ENCODE data around the gene ITGA3. TPM values are rescaled to one million over a fixed set of nuclear protein-coding genes. Genes with fewer than 3 reads are reported as not detected.

The ITGA3 gene
- total RNA-seq, 2 experiments from 2014 or later = 7.9 to 8.7 TPM

- peaks cover 2% of the 10 kb centered on the region for H3K36me3 Mint-ChIP-seq (ENCODE audit: low read depth)
- POLR2A ChIA-PET = no interaction called here
Measured at GRCh38 chr17:50097926-50098325, 42.0 kb downstream of the ITGA3 start.

GRCh38 chr17:50098583-50098982, 42.7 kb downstream of the ITGA3 start:
- Mint-ChIP-seq H3K27me3 (ENCODE audit: low read depth) (no peaks in the 10 kb centered on the region), H3K4me3 (no peak overlapping the region), H3K27ac (no peak overlapping the region), H3K9me3 (ENCODE audit: insufficient read depth) (no peaks in the 10 kb centered on the region), H3K36me3 (ENCODE audit: low read depth) (peaks cover 2% of the 10 kb centered on the region), H3K4me1 (ENCODE audit: low read depth) (peaks cover 34% of the 10 kb centered on the region)
- ATAC-seq (no peak), DNase-seq (no peak)
- CTCF ChIA-PET = interaction anchor here (1.3 to 11.0 kb wide), 3 partner anchors 11 to 101 kb away, joined by 4 to 115 read pairs (median 24); no protein-coding TSS in a partner anchor
- POLR2A ChIA-PET = no interaction called here

More at GRCh38 chr17:50097926-50098325, 42.0 kb downstream of the ITGA3 start:
- no peaks in the 10 kb centered on the region for H3K9me3 Mint-ChIP-seq (ENCODE audit: insufficient read depth)
- H3K4me1 Mint-ChIP-seq (ENCODE audit: low read depth) = peaks cover 34% of the 10 kb centered on the region
- H3K27ac Mint-ChIP-seq = peak overlapping the region; percentile 16
- H3K27me3 Mint-ChIP-seq (ENCODE audit: low read depth) = peaks cover 2% of the 10 kb centered on the region
- DNase-seq = no peak
- no peak for ATAC-seq
- CTCF ChIA-PET = interaction anchor here (1.0 to 11.0 kb wide), 5 partner anchors 11 to 102 kb away, joined by 3 to 115 read pairs (median 4); no protein-coding TSS in a partner anchor
- no peak overlapping the region for H3K4me3 Mint-ChIP-seq

GRCh38 chr17:50099003-50099402, 43.1 kb downstream of the ITGA3 start:
- ChIA-PET POLR2A (no interaction called here), CTCF (interaction anchor here (11.0 kb wide), 1 partner anchor 16 kb away, joined by 115 read pairs; no protein-coding TSS in a partner anchor)
- H3K27me3 Mint-ChIP-seq (ENCODE audit: low read depth) = no peaks in the 10 kb centered on the region
- peaks cover 33% of the 10 kb centered on the region for H3K4me1 Mint-ChIP-seq (ENCODE audit: low read depth)
- no peak for ATAC-seq
- no peak for DNase-seq
- H3K4me3 Mint-ChIP-seq = no peak overlapping the region
- peaks cover 2% of the 10 kb centered on the region for H3K36me3 Mint-ChIP-seq (ENCODE audit: low read depth)
- H3K9me3 Mint-ChIP-seq (ENCODE audit: insufficient read depth) = no peaks in the 10 kb centered on the region
- no peak overlapping the region for H3K27ac Mint-ChIP-seq

GRCh38 chr17:50100480-50100883, 44.6 kb downstream of the ITGA3 start:
- ATAC-seq = no peak
- H3K27me3 Mint-ChIP-seq (ENCODE audit: low read depth) = no peaks in the 10 kb centered on the region
- peaks cover 2% of the 10 kb centered on the region for H3K36me3 Mint-ChIP-seq (ENCODE audit: low read depth)
- peaks cover 19% of the 10 kb centered on the region for H3K4me1 Mint-ChIP-seq (ENCODE audit: low read depth)
- ChIA-PET CTCF (interaction anchor here (0.8 to 11.0 kb wide), 3 partner anchors 15 to 148 kb away, joined by 3 to 115 read pairs (median 3); no protein-coding TSS in a partner anchor), POLR2A (no interaction called here)
- no peak overlapping the region for H3K27ac Mint-ChIP-seq
- no peaks in the 10 kb centered on the region for H3K9me3 Mint-ChIP-seq (ENCODE audit: insufficient read depth)
- H3K4me3 Mint-ChIP-seq = no peak overlapping the region
- no peak for DNase-seq

- no peaks in the 10 kb centered on the region for H3K9me3 Mint-ChIP-seq (ENCODE audit: insufficient read depth)
- no peak overlapping the region for H3K4me3 Mint-ChIP-seq
- DNase-seq (no peak), ATAC-seq (no peak)
- H3K27ac Mint-ChIP-seq = no peak overlapping the region
- peaks cover 14% of the 10 kb centered on the region for H3K4me1 Mint-ChIP-seq (ENCODE audit: low read depth)
- POLR2A ChIA-PET = no interaction called here
- H3K27me3 Mint-ChIP-seq (ENCODE audit: low read depth) = no peaks in the 10 kb centered on the region
- peaks cover 2% of the 10 kb centered on the region for H3K36me3 Mint-ChIP-seq (ENCODE audit: low read depth)
- CTCF ChIA-PET = interaction anchor here (1.2 to 11.0 kb wide), 2 partner anchors 14 to 69 kb away, joined by 3 to 115 read pairs; no protein-coding TSS in a partner anchor
Measured at GRCh38 chr17:50100921-50101345, 45.0 kb downstream of the ITGA3 start.

- POLR2A ChIA-PET = no interaction called here
- Mint-ChIP-seq H3K4me1 (ENCODE audit: low read depth) (peaks cover 10% of the 10 kb centered on the region), H3K4me3 (no peak overlapping the region)
Measured at GRCh38 chr17:50101346-50102163, 45.6 kb downstream of the ITGA3 start.

GRCh38 chr17:50102164-50102991, 46.5 kb downstream of the ITGA3 start:
- peaks cover 10% of the 10 kb centered on the region for H3K4me1 Mint-ChIP-seq (ENCODE audit: low read depth)
- DNase-seq (no peak), ATAC-seq (no peak)
- no peak overlapping the region for H3K27ac Mint-ChIP-seq
- peaks cover 2% of the 10 kb centered on the region for H3K36me3 Mint-ChIP-seq (ENCODE audit: low read depth)
- no peak overlapping the region for H3K4me3 Mint-ChIP-seq
- no peaks in the 10 kb centered on the region for H3K27me3 Mint-ChIP-seq (ENCODE audit: low read depth)
- POLR2A ChIA-PET = no interaction called here
- H3K9me3 Mint-ChIP-seq (ENCODE audit: insufficient read depth) = no peaks in the 10 kb centered on the region
- CTCF ChIA-PET = interaction anchor here (1.0 to 3.6 kb wide), 3 partner anchors 8 to 16 kb away, joined by 3 to 24 read pairs (median 3); partner anchors contain the start of gene PDK2

More at GRCh38 chr17:50101346-50102163, 45.6 kb downstream of the ITGA3 start:
- CTCF ChIA-PET = interaction anchor here (1.2 to 1.4 kb wide), 2 partner anchors 15 to 68 kb away, joined by 3 read pairs; no protein-coding TSS in a partner anchor
- ATAC-seq = no peak
- Mint-ChIP-seq H3K27ac (no peak overlapping the region), H3K27me3 (ENCODE audit: low read depth) (no peaks in the 10 kb centered on the region), H3K9me3 (ENCODE audit: insufficient read depth) (no peaks in the 10 kb centered on the region), H3K36me3 (ENCODE audit: low read depth) (peaks cover 2% of the 10 kb centered on the region)
- no peak for DNase-seq

GRCh38 chr17:50103252-50103651, 47.3 kb downstream of the ITGA3 start:
- Mint-ChIP-seq H3K4me3 (no peak overlapping the region), H3K9me3 (ENCODE audit: insufficient read depth) (no peaks in the 10 kb centered on the region), H3K27me3 (ENCODE audit: low read depth) (no peaks in the 10 kb centered on the region), H3K27ac (no peak overlapping the region), H3K36me3 (ENCODE audit: low read depth) (peaks cover 2% of the 10 kb centered on the region), H3K4me1 (ENCODE audit: low read depth) (peaks cover 10% of the 10 kb centered on the region)
- DNase-seq (no peak), ATAC-seq (no peak)
- POLR2A ChIA-PET = no interaction called here
- CTCF ChIA-PET = interaction anchor here (1.0 to 3.6 kb wide), 2 partner anchors 9 to 11 kb away, joined by 3 to 24 read pairs; partner anchors contain the start of gene PDK2

- peaks cover 10% of the 10 kb centered on the region for H3K4me1 Mint-ChIP-seq (ENCODE audit: low read depth)
- DNase-seq (no peak), ATAC-seq (no peak)
- no peak overlapping the region for H3K4me3 Mint-ChIP-seq
- no peaks in the 10 kb centered on the region for H3K27me3 Mint-ChIP-seq (ENCODE audit: low read depth)
- ChIA-PET CTCF (interaction anchor here (0.9 to 3.6 kb wide), 2 partner anchors 10 to 17 kb away, joined by 4 to 24 read pairs; partner anchors contain the start of gene PDK2), POLR2A (no interaction called here)
- H3K36me3 Mint-ChIP-seq (ENCODE audit: low read depth) = no peaks in the 10 kb centered on the region
- H3K27ac Mint-ChIP-seq = no peak overlapping the region
- no peaks in the 10 kb centered on the region for H3K9me3 Mint-ChIP-seq (ENCODE audit: insufficient read depth)
Measured at GRCh38 chr17:50103941-50104340, 48.0 kb downstream of the ITGA3 start.

- Mint-ChIP-seq H3K36me3 (ENCODE audit: low read depth) (no peaks in the 10 kb centered on the region), H3K9me3 (ENCODE audit: insufficient read depth) (no peaks in the 10 kb centered on the region), H3K4me3 (no peak overlapping the region), H3K4me1 (ENCODE audit: low read depth) (no peaks in the 10 kb centered on the region), H3K27ac (no peak overlapping the region), H3K27me3 (ENCODE audit: low read depth) (no peaks in the 10 kb centered on the region)
- DNase-seq (no peak), ATAC-seq (no peak)
- CTCF ChIA-PET = interaction anchor here (3.6 kb wide), 1 partner anchor 12 kb away, joined by 24 read pairs; the partner anchor contains the start of gene PDK2
- POLR2A ChIA-PET = no interaction called here
Measured at GRCh38 chr17:50105811-50106210, 49.9 kb downstream of the ITGA3 start.

GRCh38 chr17:50106393-50107131, 50.7 kb downstream of the ITGA3 start:
- H3K27ac Mint-ChIP-seq = no peak overlapping the region
- DNase-seq = no peak
- POLR2A ChIA-PET = no interaction called here

More at GRCh38 chr17:50106393-50107131, 50.7 kb downstream of the ITGA3 start:
- CTCF ChIA-PET = interaction anchor here (2.9 kb wide), 1 partner anchor 12 kb away, joined by 26 read pairs; the partner anchor contains the start of gene PDK2
- Mint-ChIP-seq H3K4me1 (ENCODE audit: low read depth) (no peaks in the 10 kb centered on the region), H3K4me3 (no peak overlapping the region), H3K27me3 (ENCODE audit: low read depth) (no peaks in the 10 kb centered on the region), H3K9me3 (ENCODE audit: insufficient read depth) (no peaks in the 10 kb centered on the region), H3K36me3 (ENCODE audit: low read depth) (no peaks in the 10 kb centered on the region)
- ATAC-seq = no peak

Data from activated CD8-positive, alpha-beta T cell treated with anti-CD3 and anti-CD28 coated beads, Interleukin-2, amount 10 ng/mL, durations not matched to agents 7 days and 5 days (primary cell).